HAP-1 (cell line): ENCODE measurements around the gene IGF2BP2.

Experiments
- DNase-seq, 2 experiments: peaks; one replicate each; pipeline ENCODE4 v3.0.0-alpha.2; 2016 to 2020; ENCODE audit warnings: low spot score in 2 of 2
- H3K27me3 ChIP-seq: fragments of 250-450 bp; sonication (Bioruptor Pico); 2 replicates; pipeline ENCODE4 v1.5.1; 2020; ENCODE audit warnings: low read depth, mild to moderate bottlenecking, moderate library complexity
- H3K36me3 ChIP-seq: fragments of 250-450 bp; sonication (Bioruptor Pico); replicated peaks from 2 replicates; pipeline ENCODE4 v1.5.1; 2020; ENCODE audit warnings: mild to moderate bottlenecking
- H3K4me1 ChIP-seq: fragments of 250-450 bp; sonication (Bioruptor Pico); 2 replicates; pipeline ENCODE4 v1.5.1; 2020; ENCODE audit warnings: mild to moderate bottlenecking
- H3K4me3 ChIP-seq: fragments of 250-450 bp; sonication (Bioruptor Pico); 2 replicates; pipeline ENCODE4 v1.5.1; 2020; ENCODE audit warnings: mild to moderate bottlenecking, moderate library complexity
- H3K9me3 ChIP-seq: fragments of 250-450 bp; sonication (Bioruptor Pico); 2 replicates; pipeline ENCODE4 v1.5.1; 2020; ENCODE audit warnings: mild to moderate bottlenecking, moderate library complexity
- in situ Hi-C: fragments of 300-500 bp; cut with MboI; formaldehyde crosslinking; loops from 3 replicates; pipeline ENCODE4 v1.14.3; 2020; ENCODE audit warnings: low sequenced_read_pairs, inconsistent platforms, mixed read lengths

The IGF2BP2 gene

GRCh38 chr3:185760088-185760487 lies 64.8 kb downstream of the IGF2BP2 start:
- in situ Hi-C loops, result no loop called here
- no peak overlapping the region for H3K4me3 ChIP-seq
- peaks cover 16% of the 10 kb centered on the region for H3K4me1 ChIP-seq

DNA sequence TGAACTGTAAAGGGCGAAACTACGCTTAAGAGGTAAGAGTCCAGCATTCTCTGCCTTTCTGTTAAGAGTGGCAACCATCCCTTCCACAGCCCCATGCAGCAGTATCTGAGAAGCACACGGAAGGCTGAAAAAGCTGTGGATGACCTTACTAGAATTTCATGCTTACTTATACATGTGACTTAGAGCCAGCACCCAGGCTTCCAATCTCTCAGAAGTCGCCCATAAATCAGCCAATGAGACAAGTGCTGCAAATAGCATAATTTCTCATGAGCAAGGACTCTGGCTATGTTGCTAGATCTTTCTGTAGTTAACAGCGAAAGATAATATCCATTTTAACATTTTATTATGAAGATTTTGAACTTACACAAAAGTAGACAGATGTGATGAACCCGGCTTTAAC lies 65.3 kb downstream of the IGF2BP2 start:
- no peaks in the 10 kb centered on the region for H3K27me3 ChIP-seq
- DNase-seq, result no peak
- in situ Hi-C loops, result no loop called here
- H3K4me1 ChIP-seq, result peaks cover 21% of the 10 kb centered on the region
- peaks cover 18% of the 10 kb centered on the region; the same call in 1 of the 2 replicates for H3K9me3 ChIP-seq
- no peak overlapping the region for H3K4me3 ChIP-seq
- H3K36me3 ChIP-seq, result peaks cover 13% of the 10 kb centered on the region

More at GRCh38 chr3:185760088-185760487, 64.8 kb downstream of the IGF2BP2 start:
- no peak for DNase-seq
- H3K36me3 ChIP-seq, result peaks cover 13% of the 10 kb centered on the region
- peaks cover 14% of the 10 kb centered on the region; the same call in 1 of the 2 replicates for H3K9me3 ChIP-seq
- no peaks in the 10 kb centered on the region for H3K27me3 ChIP-seq

DNA sequence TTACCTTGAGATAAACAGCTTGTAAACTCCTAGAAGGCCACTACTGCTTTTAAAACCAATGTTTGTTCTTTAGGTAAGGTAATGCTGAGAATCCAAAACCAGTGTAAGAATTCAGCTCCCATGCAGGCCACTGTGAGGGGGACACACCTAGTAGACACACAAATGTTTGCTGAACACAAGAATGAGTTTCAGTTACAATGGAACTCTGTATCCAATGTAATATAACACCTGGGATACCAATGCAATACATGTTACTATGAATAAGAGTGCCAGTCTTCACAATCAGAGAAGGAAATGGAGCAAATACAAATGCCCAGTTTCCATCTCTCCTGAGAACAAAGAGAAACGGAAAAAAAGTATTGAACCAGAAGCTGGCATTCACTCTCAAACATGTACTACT lies 65.9 kb downstream of the IGF2BP2 start:
- H3K4me1 ChIP-seq, result peaks cover 21% of the 10 kb centered on the region
- peaks cover 18% of the 10 kb centered on the region; the same call in 1 of the 2 replicates for H3K9me3 ChIP-seq
- DNase-seq, result no peak
- H3K4me3 ChIP-seq, result no peak overlapping the region
- H3K36me3 ChIP-seq, result peaks cover 13% of the 10 kb centered on the region
- in situ Hi-C loops, result no loop called here
- H3K27me3 ChIP-seq, result no peaks in the 10 kb centered on the region

- peaks cover 15% of the 10 kb centered on the region for H3K4me1 ChIP-seq
- in situ Hi-C loops, result no loop called here
- no peak overlapping the region for H3K4me3 ChIP-seq
- H3K9me3 ChIP-seq, result peaks cover 18% of the 10 kb centered on the region; the same call in 1 of the 2 replicates
- H3K36me3 ChIP-seq, result peaks cover 13% of the 10 kb centered on the region; the same call in 1 of the 2 replicates
- DNase-seq, result no peak
- no peaks in the 10 kb centered on the region for H3K27me3 ChIP-seq
Measured at GRCh38 chr3:185757176-185757575, 67.7 kb downstream of the IGF2BP2 start.

DNA sequence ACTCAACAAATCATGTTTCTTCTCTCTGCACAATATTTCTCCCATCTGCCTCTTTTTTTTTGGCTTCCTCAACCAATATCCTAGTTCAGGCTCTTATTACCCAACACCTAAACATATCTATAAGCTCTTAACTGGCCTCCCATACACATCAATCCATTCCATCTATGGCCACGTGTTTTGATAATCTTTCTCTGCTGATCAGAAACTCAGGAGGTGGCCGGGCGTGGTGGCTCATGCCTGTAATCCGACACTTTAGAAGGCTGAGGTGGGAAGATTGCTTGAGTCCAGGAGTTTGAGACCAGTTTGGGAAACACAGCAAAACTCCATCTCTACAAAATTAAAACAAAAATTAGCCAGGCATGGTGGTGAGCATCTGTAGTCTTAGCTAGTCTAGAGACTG lies 68.4 kb downstream of the IGF2BP2 start:
- in situ Hi-C loops, result no loop called here
- Histone ChIP-seq H3K36me3 (peaks cover 13% of the 10 kb centered on the region; the same call in 1 of the 2 replicates), H3K9me3 (peaks cover 18% of the 10 kb centered on the region; the same call in 1 of the 2 replicates), H3K4me3 (no peak overlapping the region), H3K27me3 (no peaks in the 10 kb centered on the region), H3K4me1 (peaks cover 15% of the 10 kb centered on the region)
- no peak for DNase-seq

- Histone ChIP-seq H3K4me1 (peaks cover 7% of the 10 kb centered on the region; the same call in 1 of the 2 replicates), H3K4me3 (no peak overlapping the region), H3K36me3 (peaks cover 13% of the 10 kb centered on the region; the same call in 1 of the 2 replicates), H3K9me3 (peaks cover 18% of the 10 kb centered on the region; the same call in 1 of the 2 replicates), H3K27me3 (no peaks in the 10 kb centered on the region)
- in situ Hi-C loops, result no loop called here
- peak in 1 of 2 experiments; percentile 17 for DNase-seq
Measured at GRCh38 chr3:185754920-185755319, 69.9 kb downstream of the IGF2BP2 start.

- Histone ChIP-seq H3K27me3 (no peaks in the 10 kb centered on the region), H3K4me1 (peaks cover 5% of the 10 kb centered on the region; the same call in 1 of the 2 replicates), H3K4me3 (no peak overlapping the region), H3K9me3 (peaks cover 18% of the 10 kb centered on the region; the same call in 1 of the 2 replicates), H3K36me3 (peaks cover 13% of the 10 kb centered on the region; the same call in 1 of the 2 replicates)
- in situ Hi-C loops, result no loop called here
- no peak for DNase-seq
Measured at GRCh38 chr3:185753354-185753753, 71.5 kb downstream of the IGF2BP2 start.

GRCh38 chr3:185750702-185751101 lies 74.1 kb downstream of the IGF2BP2 start:
- in situ Hi-C loops, result no loop called here
- H3K4me1 ChIP-seq, result peaks cover 16% of the 10 kb centered on the region

GRCh38 chr3:185750015-185750414 lies 74.8 kb downstream of the IGF2BP2 start:
- Histone ChIP-seq H3K27me3 (no peaks in the 10 kb centered on the region), H3K4me3 (no peak overlapping the region), H3K9me3 (peaks cover 3% of the 10 kb centered on the region; the same call in 1 of the 2 replicates), H3K4me1 (peaks cover 15% of the 10 kb centered on the region), H3K36me3 (no peaks in the 10 kb centered on the region)
- DNase-seq, result no peak
- in situ Hi-C loops, result no loop called here

More at GRCh38 chr3:185750702-185751101, 74.1 kb downstream of the IGF2BP2 start:
- no peak overlapping the region for H3K4me3 ChIP-seq
- peaks cover 9% of the 10 kb centered on the region; the same call in 1 of the 2 replicates for H3K9me3 ChIP-seq
- H3K36me3 ChIP-seq, result 0 out of 2 replicates have a peak, but pooled peaks cover under 1% of the 10 kb centered on the region
- DNase-seq, result no peak
- H3K27me3 ChIP-seq, result no peaks in the 10 kb centered on the region

GRCh38 chr3:185746470-185746869 lies 78.4 kb downstream of the IGF2BP2 start:
- in situ Hi-C loops, result no loop called here
- DNase-seq, result no peak
- H3K4me3 ChIP-seq, result no peak overlapping the region
- H3K4me1 ChIP-seq, result peaks cover 11% of the 10 kb centered on the region
- H3K9me3 ChIP-seq, result no peaks in the 10 kb centered on the region
- H3K27me3 ChIP-seq, result no peaks in the 10 kb centered on the region
- no peaks in the 10 kb centered on the region for H3K36me3 ChIP-seq

DNA sequence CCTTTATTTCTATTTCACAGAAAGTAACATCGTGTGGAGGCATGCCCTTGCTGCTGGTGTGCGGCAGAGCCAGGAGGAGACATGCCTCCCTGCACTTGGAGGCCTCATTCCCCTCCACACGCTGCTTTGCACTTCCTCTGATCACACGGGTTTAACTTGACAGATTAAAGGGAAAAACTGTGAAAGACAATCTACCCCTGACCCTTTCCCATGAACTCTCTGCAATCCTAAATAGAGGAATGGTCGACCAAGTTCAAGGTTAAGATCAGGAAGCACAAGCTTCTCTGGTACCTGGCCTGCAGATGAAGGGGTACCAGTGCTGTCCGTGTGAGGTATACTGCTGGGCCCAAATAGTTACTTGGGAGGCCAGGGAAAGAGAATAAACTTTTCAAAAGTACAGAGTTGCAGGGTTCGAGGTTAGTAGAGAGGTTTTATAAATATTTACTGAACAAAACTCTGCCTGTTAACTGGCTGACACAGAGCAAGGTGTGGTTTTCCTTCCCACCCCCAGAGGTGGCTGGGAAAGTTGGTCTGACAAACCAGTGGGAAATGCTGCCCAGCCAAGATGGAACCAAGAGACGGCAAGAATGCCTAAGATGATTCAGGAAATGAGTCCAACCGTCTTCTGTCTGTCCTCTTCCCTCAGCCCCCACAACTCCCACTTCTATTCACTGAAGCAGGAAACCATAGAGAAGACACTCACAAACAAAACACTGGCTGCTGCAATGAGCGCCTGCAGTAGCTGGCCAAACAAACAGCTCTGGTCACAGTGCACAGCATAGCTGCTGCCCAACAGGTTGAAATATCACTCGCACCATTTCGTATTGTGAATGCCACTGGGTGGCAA lies 79.6 kb downstream of the IGF2BP2 start:
- H3K36me3 ChIP-seq, result no peaks in the 10 kb centered on the region
- no peaks in the 10 kb centered on the region for H3K9me3 ChIP-seq
- in situ Hi-C loops, result no loop called here
- H3K4me1 ChIP-seq, result peaks cover 13% of the 10 kb centered on the region
- no peak for DNase-seq
- no peaks in the 10 kb centered on the region for H3K27me3 ChIP-seq
- H3K4me3 ChIP-seq, result no peak overlapping the region

GRCh38 chr3:185741586-185741985 lies 83.3 kb downstream of the IGF2BP2 start:
- H3K9me3 ChIP-seq, result no peaks in the 10 kb centered on the region
- no peak for DNase-seq
- H3K4me1 ChIP-seq, result peaks cover 17% of the 10 kb centered on the region
- no peak overlapping the region for H3K4me3 ChIP-seq
- in situ Hi-C loops, result no loop called here
- no peaks in the 10 kb centered on the region for H3K36me3 ChIP-seq
- no peaks in the 10 kb centered on the region for H3K27me3 ChIP-seq

DNA sequence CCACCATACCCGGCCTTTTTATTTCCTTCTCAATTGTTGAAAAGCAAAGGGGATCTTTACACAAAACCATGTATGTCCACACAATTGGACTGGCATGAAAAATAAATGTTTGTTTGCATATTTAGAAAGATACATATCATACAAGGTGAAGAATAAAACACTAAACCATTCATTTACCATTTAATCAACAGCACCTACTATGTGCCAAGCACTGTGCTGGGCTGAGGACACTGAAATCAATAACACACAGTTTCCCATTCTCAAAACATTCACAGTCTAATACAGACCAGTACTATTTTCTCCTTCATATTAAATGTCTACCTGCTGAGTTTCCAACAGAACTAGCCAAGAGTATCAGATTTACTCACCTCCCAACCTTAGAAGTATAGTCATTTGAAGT lies 84.7 kb downstream of the IGF2BP2 start:
- Histone ChIP-seq H3K9me3 (no peaks in the 10 kb centered on the region), H3K27me3 (no peaks in the 10 kb centered on the region), H3K4me3 (no peak overlapping the region), H3K4me1 (peaks cover 15% of the 10 kb centered on the region), H3K36me3 (no peaks in the 10 kb centered on the region)
- in situ Hi-C loops, result no loop called here
- DNase-seq, result no peak

- Histone ChIP-seq H3K36me3 (no peaks in the 10 kb centered on the region), H3K4me1 (peaks cover 15% of the 10 kb centered on the region), H3K27me3 (no peaks in the 10 kb centered on the region), H3K9me3 (no peaks in the 10 kb centered on the region), H3K4me3 (no peak overlapping the region)
- DNase-seq, result peak in 1 of 2 experiments; percentile 19
- in situ Hi-C loops, result no loop called here
Measured at GRCh38 chr3:185739264-185739701, 85.6 kb downstream of the IGF2BP2 start.
